Astrocyte of the spinal cord (primary cell): ENCODE data around the gene ACCS.
A peak's percentile ranks its signal among the peaks of the same experiment; 100 is the strongest.

Experiments used
- DNase-seq: peaks from one replicate; pipeline ENCODE4 v3.0.0; 2011; ENCODE audit warnings: low read depth, low spot score
- H3K4me3 ChIP-seq: 2 replicates; pipeline ENCODE4 v1.5.1; 2011; ENCODE audit warnings: low read depth, mild to moderate bottlenecking, low read length, moderate library complexity
- CTCF ChIP-seq: IDR thresholded peaks from 2 replicates; pipeline ENCODE4 v1.5.1; 2012; ENCODE audit warnings: low read depth, mild to moderate bottlenecking, low read length, inconsistent platforms
- in situ Hi-C: cut with HindIII; loops from 2 replicates; pipeline ENCODE4 v1.10.0; 2017; ENCODE audit warnings: low sequenced_read_pairs

The ACCS gene

GRCh38 chr11:44030996-44031395 lies 35.1 kb upstream of the ACCS start:
- TF ChIP-seq CTCF = no peak
- H3K4me3 ChIP-seq = no peak overlapping the region
- in situ Hi-C loops = no loop called here
- no peak for DNase-seq

GRCh38 chr11:44031549-44031948 lies 34.5 kb upstream of the ACCS start:
- in situ Hi-C loops = no loop called here
- no peak for TF ChIP-seq CTCF
- H3K4me3 ChIP-seq = no peak overlapping the region
- no peak for DNase-seq

- in situ Hi-C loops = no loop called here
- DNase-seq = peak; percentile 31
- TF ChIP-seq CTCF = no peak
- H3K4me3 ChIP-seq = no peak overlapping the region
Observed at GRCh38 chr11:44032299-44033085, 33.6 kb upstream of the ACCS start.

- in situ Hi-C loops = no loop called here
- no peak for DNase-seq
- TF ChIP-seq CTCF = no peak
- H3K4me3 ChIP-seq = no peak overlapping the region
Observed at GRCh38 chr11:44033411-44033850, 32.6 kb upstream of the ACCS start.

DNA sequence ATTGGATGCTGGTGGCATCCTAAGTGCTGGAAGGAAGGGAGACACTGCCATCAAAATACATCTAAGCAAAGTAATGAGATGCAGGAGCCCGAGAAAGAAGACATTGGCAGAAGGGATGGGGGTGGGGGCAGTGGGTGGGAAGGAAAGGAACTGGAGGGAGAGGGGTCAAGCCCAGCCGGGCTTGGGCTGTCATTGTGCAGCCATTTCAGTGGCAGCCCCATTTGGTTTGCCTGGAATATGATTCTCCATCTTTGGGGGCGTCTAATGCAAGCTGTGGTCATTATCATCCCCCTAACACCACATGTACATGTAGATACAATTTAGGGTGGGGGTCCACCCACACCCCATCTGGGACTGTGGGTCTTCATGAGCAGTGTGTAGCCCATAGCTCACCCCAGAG lies 32.2 kb upstream of the ACCS start:
- in situ Hi-C loops = no loop called here
- H3K4me3 ChIP-seq = no peak overlapping the region
- no peak for TF ChIP-seq CTCF
- no peak for DNase-seq

- DNase-seq = no peak
- no peak overlapping the region for H3K4me3 ChIP-seq
- in situ Hi-C loops = no loop called here
- TF ChIP-seq CTCF = no peak
Observed at GRCh38 chr11:44034639-44035038, 31.4 kb upstream of the ACCS start.
